SK-N-SH treated with all-trans-retinoic acid at 6 μM for 48 hours (cell line): ENCODE data around the gene CUL2.

Experiments used
- ATAC-seq: fragments of 200-7000 bp; cut with Tn5 transposase; 3 replicates; pipeline ENCODE4 v1.9.1; 2020; ENCODE audit warnings: mild to moderate bottlenecking, moderate library complexity
- ARNTL ChIP-seq: fragments of 450-650 bp; formaldehyde crosslinking; IDR thresholded peaks from 2 replicates; pipeline ENCODE4 v1.5.0; 2020; ENCODE audit warnings: low read depth, mild to moderate bottlenecking, moderate library complexity, borderline replicate concordance
- CSDC2 ChIP-seq: fragments of 250-450 bp; sonication (Bioruptor Pico); IDR thresholded peaks from 2 replicates; pipeline ENCODE4 v1.5.0; 2020; ENCODE audit warnings: mild to moderate bottlenecking, moderate library complexity
- ESRRG ChIP-seq: fragments of 250-450 bp; sonication (Bioruptor Pico); IDR thresholded peaks from 2 replicates; pipeline ENCODE4 v1.6.1; 2021; ENCODE audit warnings: mild to moderate bottlenecking
- ISL1 ChIP-seq: fragments of 250-450 bp; sonication (Bioruptor Pico); IDR thresholded peaks from 2 replicates; pipeline ENCODE4 v2.1.2; 2022; ENCODE audit warnings: mild to moderate bottlenecking, moderate library complexity
- OSR1 ChIP-seq: fragments of 250-450 bp; sonication (Bioruptor Pico); IDR thresholded peaks from 2 replicates; pipeline ENCODE4 v1.8.0; 2022; ENCODE audit warnings: moderate library complexity, mild to moderate bottlenecking, inconsistent platforms
- PATZ1 ChIP-seq: fragments of 250-450 bp; sonication (Bioruptor Pico); IDR thresholded peaks from 2 replicates; pipeline ENCODE4 v1.8.0; 2020; ENCODE audit warnings: mild to moderate bottlenecking, moderate library complexity, borderline replicate concordance
- RARB ChIP-seq: fragments of 250-450 bp; sonication (Bioruptor Pico); IDR thresholded peaks from 2 replicates; pipeline ENCODE4 v1.8.0; 2021; ENCODE audit warnings: mild to moderate bottlenecking, moderate library complexity
- SNAI2 ChIP-seq: fragments of 250-450 bp; sonication (Bioruptor Pico); IDR thresholded peaks from 2 replicates; pipeline ENCODE4 v1.5.0; 2020; ENCODE audit warnings: mild to moderate bottlenecking, moderate library complexity
- TCF4 ChIP-seq: fragments of 250-450 bp; sonication (Bioruptor Pico); IDR thresholded peaks from 2 replicates; pipeline ENCODE4 v1.8.0; 2021; ENCODE audit warnings: mild to moderate bottlenecking, moderate library complexity, borderline replicate concordance
- TOX ChIP-seq: fragments of 250-450 bp; sonication (Bioruptor Pico); IDR thresholded peaks from 2 replicates; pipeline ENCODE4 v1.8.0; 2021; ENCODE audit warnings: mild to moderate bottlenecking, moderate library complexity, borderline replicate concordance
- TSHZ2 ChIP-seq: fragments of 250-450 bp; sonication (Bioruptor Pico); IDR thresholded peaks from 2 replicates; pipeline ENCODE4 v1.5.0; 2020; ENCODE audit warnings: mild to moderate bottlenecking, moderate library complexity
- ZC3H10 ChIP-seq: fragments of 250-450 bp; sonication (Bioruptor Pico); IDR thresholded peaks from 2 replicates; pipeline ENCODE4 v1.5.1; 2021; ENCODE audit warnings: mild to moderate bottlenecking, moderate library complexity
- ZFP3 ChIP-seq: fragments of 250-450 bp; sonication (Bioruptor Pico); IDR thresholded peaks from 2 replicates; pipeline ENCODE4 v1.5.0; 2020; ENCODE audit warnings: mild to moderate bottlenecking, moderate library complexity
- ZNF565 ChIP-seq: fragments of 450-650 bp; formaldehyde crosslinking; conservative IDR thresholded peaks from 2 replicates; pipeline ENCODE4 v1.5.0; 2020; ENCODE audit warnings: low read depth, mild to moderate bottlenecking, moderate library complexity
- ZNF70 ChIP-seq: fragments of 450-650 bp; formaldehyde crosslinking; IDR thresholded peaks from 2 replicates; pipeline ENCODE4 v1.5.0; 2020; ENCODE audit warnings: mild to moderate bottlenecking, moderate library complexity
- ZNF8 ChIP-seq: fragments of 450-650 bp; formaldehyde crosslinking; IDR thresholded peaks from 2 replicates; pipeline ENCODE4 v1.5.0; 2020; ENCODE audit warnings: mild to moderate bottlenecking, moderate library complexity
- TF ChIP-seq, protein P1 (sequence below): fragments of 250-450 bp; sonication (Bioruptor Pico); IDR thresholded peaks from 2 replicates; pipeline ENCODE4 v1.5.1; 2021; ENCODE audit warnings: mild to moderate bottlenecking, moderate library complexity
- TF ChIP-seq, protein P2 (sequence below): fragments of 250-450 bp; sonication (Bioruptor Pico); IDR thresholded peaks from 2 replicates; pipeline ENCODE4 v1.5.1; 2020; ENCODE audit warnings: low read depth, mild to moderate bottlenecking, moderate library complexity
- TF ChIP-seq, protein P3 (sequence below): fragments of 250-450 bp; sonication (Bioruptor Pico); IDR thresholded peaks from 2 replicates; pipeline ENCODE4 v1.8.0; 2021; ENCODE audit warnings: low read depth, mild to moderate bottlenecking, moderate library complexity, borderline replicate concordance

CUL2 gene

DNA sequence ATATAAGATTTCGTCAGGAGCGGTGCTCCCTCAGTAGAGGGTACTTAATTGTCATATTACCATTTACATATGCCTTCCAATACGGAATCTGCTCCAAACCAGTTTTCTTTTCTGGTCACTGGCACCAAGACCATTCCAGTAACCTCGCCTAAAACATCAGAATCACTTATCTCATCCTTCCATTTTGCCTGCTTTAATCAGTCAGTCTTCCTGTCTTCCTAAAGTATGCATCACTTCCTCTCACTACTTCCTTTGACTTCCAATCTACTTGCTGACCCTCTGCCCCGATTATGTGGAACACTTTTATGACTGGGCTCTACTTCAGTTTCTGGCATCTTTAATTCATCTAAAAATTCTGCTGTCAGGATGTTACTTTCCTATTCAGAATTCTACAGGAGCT is 33.5 kb downstream of the CUL2 start:
- TF ChIP-seq, protein P1, sequence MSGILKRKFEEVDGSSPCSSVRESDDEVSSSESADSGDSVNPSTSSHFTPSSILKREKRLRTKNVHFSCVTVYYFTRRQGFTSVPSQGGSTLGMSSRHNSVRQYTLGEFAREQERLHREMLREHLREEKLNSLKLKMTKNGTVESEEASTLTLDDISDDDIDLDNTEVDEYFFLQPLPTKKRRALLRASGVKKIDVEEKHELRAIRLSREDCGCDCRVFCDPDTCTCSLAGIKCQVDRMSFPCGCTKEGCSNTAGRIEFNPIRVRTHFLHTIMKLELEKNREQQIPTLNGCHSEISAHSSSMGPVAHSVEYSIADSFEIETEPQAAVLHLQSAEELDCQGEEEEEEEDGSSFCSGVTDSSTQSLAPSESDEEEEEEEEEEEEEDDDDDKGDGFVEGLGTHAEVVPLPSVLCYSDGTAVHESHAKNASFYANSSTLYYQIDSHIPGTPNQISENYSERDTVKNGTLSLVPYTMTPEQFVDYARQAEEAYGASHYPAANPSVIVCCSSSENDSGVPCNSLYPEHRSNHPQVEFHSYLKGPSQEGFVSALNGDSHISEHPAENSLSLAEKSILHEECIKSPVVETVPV (CRISPR knock-in tag) = no peak
- TF ChIP-seq ZNF8 (CRISPR knock-in tag) (no peak), RARB (CRISPR knock-in tag) (no peak), SNAI2 (CRISPR knock-in tag) (no peak), CSDC2 (CRISPR knock-in tag) (no peak), TSHZ2 (CRISPR knock-in tag) (no peak), OSR1 (CRISPR knock-in tag) (no peak), TOX (no peak), ZC3H10 (CRISPR knock-in tag) (no peak), ISL1 (CRISPR knock-in tag) (no peak), ARNTL (no peak)
- TF ChIP-seq, protein P2, sequence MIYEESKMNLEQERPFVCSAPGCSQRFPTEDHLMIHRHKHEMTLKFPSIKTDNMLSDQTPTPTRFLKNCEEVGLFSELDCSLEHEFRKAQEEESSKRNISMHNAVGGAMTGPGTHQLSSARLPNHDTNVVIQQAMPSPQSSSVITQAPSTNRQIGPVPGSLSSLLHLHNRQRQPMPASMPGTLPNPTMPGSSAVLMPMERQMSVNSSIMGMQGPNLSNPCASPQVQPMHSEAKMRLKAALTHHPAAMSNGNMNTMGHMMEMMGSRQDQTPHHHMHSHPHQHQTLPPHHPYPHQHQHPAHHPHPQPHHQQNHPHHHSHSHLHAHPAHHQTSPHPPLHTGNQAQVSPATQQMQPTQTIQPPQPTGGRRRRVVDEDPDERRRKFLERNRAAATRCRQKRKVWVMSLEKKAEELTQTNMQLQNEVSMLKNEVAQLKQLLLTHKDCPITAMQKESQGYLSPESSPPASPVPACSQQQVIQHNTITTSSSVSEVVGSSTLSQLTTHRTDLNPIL (CRISPR knock-in tag) = no peak
- TF ChIP-seq, protein P3, sequence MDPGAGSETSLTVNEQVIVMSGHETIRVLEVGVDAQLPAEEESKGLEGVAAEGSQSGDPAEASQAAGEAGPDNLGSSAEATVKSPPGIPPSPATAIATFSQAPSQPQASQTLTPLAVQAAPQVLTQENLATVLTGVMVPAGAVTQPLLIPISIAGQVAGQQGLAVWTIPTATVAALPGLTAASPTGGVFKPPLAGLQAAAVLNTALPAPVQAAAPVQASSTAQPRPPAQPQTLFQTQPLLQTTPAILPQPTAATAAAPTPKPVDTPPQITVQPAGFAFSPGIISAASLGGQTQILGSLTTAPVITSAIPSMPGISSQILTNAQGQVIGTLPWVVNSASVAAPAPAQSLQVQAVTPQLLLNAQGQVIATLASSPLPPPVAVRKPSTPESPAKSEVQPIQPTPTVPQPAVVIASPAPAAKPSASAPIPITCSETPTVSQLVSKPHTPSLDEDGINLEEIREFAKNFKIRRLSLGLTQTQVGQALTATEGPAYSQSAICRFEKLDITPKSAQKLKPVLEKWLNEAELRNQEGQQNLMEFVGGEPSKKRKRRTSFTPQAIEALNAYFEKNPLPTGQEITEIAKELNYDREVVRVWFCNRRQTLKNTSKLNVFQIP (CRISPR knock-in tag) = no peak
- no peak for ATAC-seq

GRCh38 chr10:35056133-35056532 is 34.0 kb downstream of the CUL2 start:
- TF ChIP-seq ZC3H10 (CRISPR knock-in tag) = no peak
- no peak for TF ChIP-seq ZNF70
- no peak for TF ChIP-seq SNAI2 (CRISPR knock-in tag)
- no peak for TF ChIP-seq ZFP3 (CRISPR knock-in tag)
- no peak for TF ChIP-seq ZNF8 (CRISPR knock-in tag)
- TF ChIP-seq, protein P2 (CRISPR knock-in tag) = no peak
- TF ChIP-seq ESRRG (CRISPR knock-in tag) = no peak
- no peak for TF ChIP-seq PATZ1 (CRISPR knock-in tag)
- TF ChIP-seq, protein P1 (CRISPR knock-in tag) = no peak
- no peak for TF ChIP-seq TCF4
- no peak for TF ChIP-seq OSR1 (CRISPR knock-in tag)
- no peak for TF ChIP-seq TOX
- TF ChIP-seq, protein P3 (CRISPR knock-in tag) = no peak
- no peak for TF ChIP-seq ZNF565 (CRISPR knock-in tag)
- no peak for TF ChIP-seq CSDC2 (CRISPR knock-in tag)
- TF ChIP-seq RARB (CRISPR knock-in tag) = no peak
- no peak for TF ChIP-seq ISL1 (CRISPR knock-in tag)
- ATAC-seq = no peak
